Activated CD8-positive, alpha-beta T cell treated with anti-CD3 and anti-CD28 coated beads for 36 hours (primary cell): ENCODE results near the gene TPM1. TPM values are rescaled to one million over a fixed set of nuclear protein-coding genes. Genes with fewer than 3 reads are reported as not detected.

ENCODE experiments used
- ATAC-seq: fragments of 200-7000 bp; cut with Tn5 transposase; one replicate; pipeline ENCODE4 v1.10.0; 2021; ENCODE audit warnings: mild to moderate bottlenecking, moderate library complexity
- CTCF ChIA-PET: fragments of 350-600 bp; sonication (Branson Sonifier 250); formaldehyde crosslinking; loops from one replicate; lab custom pipeline; 2021; ENCODE audit warnings: antibody characterized with exemption; lab: Charles Lee
- POLR2A ChIA-PET: fragments of 350-600 bp; sonication (Branson Sonifier 250); formaldehyde crosslinking; loops from one replicate; lab custom pipeline; 2021; ENCODE audit warnings: antibody characterized with exemption; lab: Charles Lee
- DNase-seq: peaks from one replicate; pipeline ENCODE4 v3.0.0-alpha.2; 2020
- H3K27ac Mint-ChIP-seq: one replicate; pipeline ENCODE4 v1.8.0; 2021; ENCODE audit warnings: mild to moderate bottlenecking, mixed read lengths
- H3K27me3 Mint-ChIP-seq: one replicate; pipeline ENCODE4 v1.8.0; 2021; ENCODE audit warnings: mixed read lengths
- H3K36me3 Mint-ChIP-seq: one replicate; pipeline ENCODE4 v1.8.0; 2021; ENCODE audit warnings: low read depth, mixed read lengths
- H3K4me1 Mint-ChIP-seq: one replicate; pipeline ENCODE4 v1.8.0; 2021; ENCODE audit warnings: low read depth, mixed read lengths
- H3K4me3 Mint-ChIP-seq: one replicate; pipeline ENCODE4 v1.8.0; 2021; ENCODE audit warnings: mild to moderate bottlenecking, moderate library complexity, mixed read lengths
- H3K9me3 Mint-ChIP-seq: one replicate; pipeline ENCODE4 v1.8.0; 2021; ENCODE audit warnings: mixed read lengths
- CTCF ChIP-seq: fragments of 200-600 bp; IDR thresholded peaks from one replicate; pipeline ENCODE4 v1.8.0; 2022; ENCODE audit warnings: antibody characterized with exemption, mild to moderate bottlenecking
- intact Hi-C: fragments of 100-400 bp; cut with micrococcal nuclease; formaldehyde crosslinking; loops from one replicate; pipeline ENCODE4 v1.10.0; 2022
- total RNA-seq, 2 experiments: library from RNA; stranded (reverse); gene quantifications; one replicate each; pipeline ENCODE4 v1.2.3, GENCODE V29; 2021

The TPM1 gene
- total RNA-seq, 2 experiments from 2014 or later: 6.0 to 6.3 TPM

- ATAC-seq (no peak), DNase-seq (no peak)
- intact Hi-C loops: no loop called here
- POLR2A ChIA-PET: no interaction called here
- no peaks in the 10 kb centered on the region for H3K4me1 Mint-ChIP-seq
- no peaks in the 10 kb centered on the region for H3K27me3 Mint-ChIP-seq
- H3K4me3 Mint-ChIP-seq: no peak overlapping the region
- CTCF ChIA-PET: interaction anchor here (0.8 kb wide), 1 partner anchor 17 kb away, joined by 3 read pairs; no protein-coding TSS in a partner anchor
- H3K9me3 Mint-ChIP-seq: peaks cover 4% of the 10 kb centered on the region
- peaks cover 1% of the 10 kb centered on the region for H3K36me3 Mint-ChIP-seq
- no peak for TF ChIP-seq CTCF
- no peak overlapping the region for H3K27ac Mint-ChIP-seq
Observed at GRCh38 chr15:63114465-63114864, 71.9 kb downstream of the TPM1 start.

Other genes starting within 250 kb of the TPM1 start
- gene LACTB, start 79.1 kb downstream of the TPM1 start, total RNA-seq: 10 to 100 TPM; 27.3 to 28.3 TPM
- 100 to 1,000 TPM; 150 to 158 TPM for gene RPS27L, start 114.7 kb downstream of the TPM1 start, total RNA-seq
- gene RAB8B, start 146.9 kb downstream of the TPM1 start, total RNA-seq: 100 to 1,000 TPM; 252 to 261 TPM
- gene APH1B, start 234.9 kb downstream of the TPM1 start, total RNA-seq: 1 to 10 TPM; 7.0 to 9.7 TPM